ENCODE results near the gene MESP1.

MESP1 gene

DNA sequence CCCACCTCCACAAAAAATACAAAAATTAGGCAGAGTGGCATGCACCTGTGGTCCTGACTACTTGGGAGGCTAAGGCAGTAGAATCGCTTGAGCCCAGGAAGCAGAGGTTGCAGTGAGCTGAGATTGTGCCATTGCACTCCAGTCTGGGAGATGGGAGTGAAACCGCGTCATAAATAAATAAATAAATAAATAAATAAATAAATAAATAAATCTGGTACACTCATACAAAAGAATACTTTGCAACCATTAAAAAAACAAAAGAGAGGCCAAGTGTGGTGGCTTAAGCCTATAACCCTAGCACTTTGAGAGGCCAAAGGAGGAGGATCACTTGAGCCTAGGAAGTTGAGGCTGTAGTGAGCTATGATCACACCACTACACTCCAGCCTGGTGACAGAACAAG lies 28.0 kb downstream of the MESP1 start:
- Histone ChIP-seq H2AFZ (ENCODE audit: low read length, unreplicated experiment) (no peak overlapping the region), H3K36me3 (ENCODE audit: insufficient read depth, low read length) (no peaks in the 10 kb centered on the region), H3K79me2 (ENCODE audit: control insufficient read depth, insufficient read depth, low read length, unreplicated experiment) (no peaks in the 10 kb centered on the region), H3K27ac (ENCODE audit: low read depth, low read length) (no peak overlapping the region), H3K4me1 (ENCODE audit: control insufficient read depth, insufficient read depth, low read length, unreplicated experiment) (no peaks in the 10 kb centered on the region), H3K4me3 (ENCODE audit: low read depth, low read length) (no peak overlapping the region), H3K27me3 (ENCODE audit: insufficient read depth, low read length) (peaks cover 12% of the 10 kb centered on the region; the same call in 1 of the 2 replicates)

- no peak overlapping the region for H2AFZ ChIP-seq (ENCODE audit: low read length, unreplicated experiment)
- no peaks in the 10 kb centered on the region for H3K79me2 ChIP-seq (ENCODE audit: control insufficient read depth, insufficient read depth, low read length, unreplicated experiment)
Observed at GRCh38 chr15:89714775-89715174, 36.3 kb downstream of the MESP1 start.

DNA sequence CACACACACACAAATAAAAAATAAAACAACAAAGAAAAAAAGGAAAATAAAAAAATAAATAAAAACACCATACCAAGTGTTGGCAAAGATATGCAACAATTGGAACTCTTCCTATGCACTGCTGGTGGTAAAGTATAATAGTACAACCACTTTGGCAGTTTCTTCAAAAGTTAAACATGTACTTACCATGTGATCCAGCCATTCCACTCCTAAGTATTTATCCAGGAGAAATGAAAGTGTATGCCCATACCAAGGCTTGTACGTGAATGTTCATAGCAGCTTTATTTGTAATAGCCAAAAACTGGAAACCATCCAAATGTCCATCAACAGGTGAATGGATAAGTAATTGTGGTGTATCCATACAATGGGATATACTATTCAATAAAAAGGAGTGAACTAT lies 43.5 kb downstream of the MESP1 start:
- H3K27me3 ChIP-seq (ENCODE audit: insufficient read depth, low read length), result peaks cover 23% of the 10 kb centered on the region
- H3K4me1 ChIP-seq (ENCODE audit: control insufficient read depth, insufficient read depth, low read length, unreplicated experiment), result no peaks in the 10 kb centered on the region
- H3K4me3 ChIP-seq (ENCODE audit: low read depth, low read length), result no peak overlapping the region
- H3K79me2 ChIP-seq (ENCODE audit: control insufficient read depth, insufficient read depth, low read length, unreplicated experiment), result no peaks in the 10 kb centered on the region
- no peaks in the 10 kb centered on the region for H3K36me3 ChIP-seq (ENCODE audit: insufficient read depth, low read length)
- H2AFZ ChIP-seq (ENCODE audit: low read length, unreplicated experiment), result no peak overlapping the region
- H3K27ac ChIP-seq (ENCODE audit: low read depth, low read length), result no peak overlapping the region

More at GRCh38 chr15:89714775-89715174, 36.3 kb downstream of the MESP1 start:
- Histone ChIP-seq H3K4me3 (ENCODE audit: low read depth, low read length) (no peak overlapping the region), H3K4me1 (ENCODE audit: control insufficient read depth, insufficient read depth, low read length, unreplicated experiment) (no peaks in the 10 kb centered on the region), H3K36me3 (ENCODE audit: insufficient read depth, low read length) (no peaks in the 10 kb centered on the region), H3K27ac (ENCODE audit: low read depth, low read length) (no peak overlapping the region), H3K27me3 (ENCODE audit: insufficient read depth, low read length) (peaks cover 12% of the 10 kb centered on the region; the same call in 1 of the 2 replicates)

DNA sequence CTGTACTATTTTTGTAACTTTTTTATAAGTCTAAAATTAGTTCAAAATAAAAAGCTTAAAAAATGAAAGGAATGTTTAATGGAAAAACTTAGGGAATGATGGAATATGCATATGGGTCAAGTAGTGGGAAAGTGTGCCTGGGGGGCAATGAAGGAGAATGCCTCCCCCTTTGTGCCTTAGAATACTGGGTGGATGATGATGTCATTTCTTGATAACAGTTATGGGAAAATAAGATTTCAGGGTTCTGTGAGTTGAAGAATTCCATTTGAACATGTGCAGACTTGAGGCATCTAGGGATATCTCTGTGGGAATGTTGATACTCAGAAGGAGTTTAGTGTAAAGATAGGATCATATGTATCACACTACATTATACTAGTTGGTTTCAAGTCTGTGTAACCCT lies 46.6 kb downstream of the MESP1 start:
- Histone ChIP-seq H3K36me3 (ENCODE audit: insufficient read depth, low read length) (no peaks in the 10 kb centered on the region), H2AFZ (ENCODE audit: low read length, unreplicated experiment) (no peak overlapping the region), H3K27ac (ENCODE audit: low read depth, low read length) (no peak overlapping the region), H3K79me2 (ENCODE audit: control insufficient read depth, insufficient read depth, low read length, unreplicated experiment) (no peaks in the 10 kb centered on the region), H3K4me3 (ENCODE audit: low read depth, low read length) (no peak overlapping the region), H3K27me3 (ENCODE audit: insufficient read depth, low read length) (peaks cover 18% of the 10 kb centered on the region), H3K4me1 (ENCODE audit: control insufficient read depth, insufficient read depth, low read length, unreplicated experiment) (no peaks in the 10 kb centered on the region)
